Natural killer cell (primary cell): ENCODE results near the gene MMD2. TPM values are rescaled to one million over a fixed set of nuclear protein-coding genes. Genes with fewer than 3 reads are reported as not detected.

Source experiments
- ATAC-seq, 3 donors: fragments of 150-1000 bp in 2 of 3; fragments of 200-7000 bp in 1 of 3; cut with Tn5 transposase; 1 replicate in 1 of 3; 2 replicates in 2 of 3; pipeline ENCODE4 v1.10.0; 2021; ENCODE audit warnings: mild to moderate bottlenecking in 2 of 3, moderate library complexity in 2 of 3
- DNase-seq, 2 donors: peaks; one replicate each; pipeline versions ENCODE4 v3.0.0 to v3.0.0-alpha.2; 2013 to 2021; ENCODE audit warnings: mixed read lengths in 1 of 2
- H3K27ac ChIP-seq: one replicate; pipeline ENCODE4 v1.5.1; 2013; ENCODE audit warnings: mild to moderate bottlenecking, low read length
- H3K27me3 ChIP-seq: one replicate; pipeline ENCODE4 v1.6.1; 2013; ENCODE audit warnings: low read length; ENCODE audit not compliant: control insufficient read depth, insufficient read depth
- H3K36me3 ChIP-seq: one replicate; pipeline ENCODE4 v1.6.1; 2013; ENCODE audit warnings: low read length; ENCODE audit not compliant: control insufficient read depth, insufficient read depth
- H3K4me1 ChIP-seq: one replicate; pipeline ENCODE4 v1.6.1; 2013; ENCODE audit warnings: low read length; ENCODE audit not compliant: control insufficient read depth, insufficient read depth
- H3K4me3 ChIP-seq: one replicate; pipeline ENCODE4 v1.5.1; 2013; ENCODE audit warnings: low read length
- H3K9me3 ChIP-seq: one replicate; pipeline ENCODE4 v1.6.1; 2013; ENCODE audit warnings: low read length; ENCODE audit not compliant: control insufficient read depth, insufficient read depth
- H3K27ac Mint-ChIP-seq, 2 donors: one replicate each; pipeline ENCODE4 v1.8.0; 2022; ENCODE audit warnings: mild to moderate bottlenecking in 2 of 2, mixed read lengths in 2 of 2, moderate library complexity in 1 of 2
- H3K27me3 Mint-ChIP-seq, 2 donors: one replicate each; pipeline ENCODE4 v1.8.0; 2022; ENCODE audit warnings: low read depth in 2 of 2, mixed read lengths in 2 of 2
- H3K36me3 Mint-ChIP-seq: one replicate; pipeline ENCODE4 v1.8.0; 2022; ENCODE audit warnings: mixed read lengths
- H3K4me1 Mint-ChIP-seq, 2 donors: one replicate each; pipeline ENCODE4 v1.8.0; 2022; ENCODE audit warnings: mixed read lengths in 2 of 2
- H3K4me3 Mint-ChIP-seq: one replicate; pipeline ENCODE4 v1.8.0; 2022; ENCODE audit warnings: mild to moderate bottlenecking, moderate library complexity, mixed read lengths
- H3K9me3 Mint-ChIP-seq, 2 donors: one replicate each; pipeline ENCODE4 v1.8.0; 2022; ENCODE audit warnings: mixed read lengths in 2 of 2
- WGBS: methylation state at CpG from one replicate; pipeline ENCODE4 v1.1.7; 2013; ENCODE audit warnings: missing lambda C conversion rate; ENCODE audit not compliant: insufficient coverage; 5-methylcytosine and 5-hydroxymethylcytosine counted together
- intact Hi-C: fragments of 100-400 bp; cut with micrococcal nuclease; formaldehyde crosslinking; loops from one replicate; pipeline ENCODE4 v1.14.2; 2022
- total RNA-seq, 4 donors: library from RNA; stranded (reverse); fragments of 120-200 nt in 1 of 4; gene quantifications; one replicate each; pipeline versions ENCODE4 v1.2.3 to v1.2.4, GENCODE V29; 2013 to 2022
- TF ChIP-seq, protein P1 (sequence below): fragments of 200-600 bp; IDR thresholded peaks from one replicate; pipeline ENCODE4 v1.8.0; 2022; ENCODE audit warnings: antibody characterized with exemption

MMD2 gene
- total RNA-seq, 3 donors from 2014 or later (not counting 1 experiment from before 2014, with no cell fraction given), result not detected

DNA sequence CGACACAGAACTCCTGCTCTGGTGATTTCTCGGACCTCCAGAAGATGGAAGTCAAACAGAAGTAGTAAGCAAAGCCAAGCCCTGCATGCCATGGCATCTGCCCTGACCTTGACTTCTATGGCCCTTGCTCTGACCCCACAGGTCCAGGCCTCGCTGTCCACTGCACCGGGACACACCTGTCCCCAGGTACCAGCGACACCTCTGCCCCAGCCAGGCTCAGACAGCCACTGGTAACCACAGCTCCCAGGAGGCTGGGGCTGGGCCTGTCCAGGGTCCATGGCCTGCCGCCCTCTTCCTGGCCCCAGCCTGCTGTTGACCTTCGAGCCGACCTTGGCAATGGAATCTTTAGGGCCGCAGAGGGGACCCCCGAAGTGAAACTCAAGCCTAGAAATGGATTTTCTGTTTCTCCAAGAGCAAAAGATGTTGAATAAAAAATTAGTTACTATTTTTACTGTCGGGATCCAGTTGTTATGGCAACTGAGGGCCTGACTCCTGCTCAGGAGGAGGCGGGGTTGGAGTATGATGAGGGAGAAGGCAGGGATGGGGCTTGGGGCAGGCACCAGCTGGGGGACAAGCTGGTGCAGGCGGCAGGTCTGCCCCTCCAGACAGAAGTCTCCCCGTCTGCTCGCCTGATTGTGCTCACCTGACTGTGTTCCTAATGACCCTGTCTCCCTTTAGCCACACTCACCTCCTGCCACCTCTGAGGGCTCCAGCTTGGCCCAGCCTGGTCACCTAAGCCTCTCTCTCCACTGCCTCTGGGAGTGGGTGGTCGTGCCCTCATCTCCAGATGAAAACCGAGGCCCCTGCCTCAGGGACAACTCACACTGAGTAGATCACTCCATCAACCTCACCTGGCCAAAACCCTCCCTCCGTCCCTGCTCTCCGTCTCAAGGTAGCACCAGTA lies 4.1 kb upstream of the MMD2 start:
- no peak overlapping the region for H3K4me3 Mint-ChIP-seq
- intact Hi-C loops, result no loop called here
- peaks cover 15 to 22% of the 10 kb centered on the region in 2 donors for H3K27me3 Mint-ChIP-seq
- no peak overlapping the region for H3K27ac Mint-ChIP-seq
- Histone ChIP-seq H3K4me3 (no peak overlapping the region), H3K27ac (no peak overlapping the region), H3K9me3 (no peaks in the 10 kb centered on the region), H3K27me3 (peaks cover 2% of the 10 kb centered on the region), H3K4me1 (no peaks in the 10 kb centered on the region), H3K36me3 (no peaks in the 10 kb centered on the region)
- ATAC-seq, result no peak
- WGBS, result 79% methylated on average over 19 of the region's 19 CpGs
- TF ChIP-seq, protein P1, sequence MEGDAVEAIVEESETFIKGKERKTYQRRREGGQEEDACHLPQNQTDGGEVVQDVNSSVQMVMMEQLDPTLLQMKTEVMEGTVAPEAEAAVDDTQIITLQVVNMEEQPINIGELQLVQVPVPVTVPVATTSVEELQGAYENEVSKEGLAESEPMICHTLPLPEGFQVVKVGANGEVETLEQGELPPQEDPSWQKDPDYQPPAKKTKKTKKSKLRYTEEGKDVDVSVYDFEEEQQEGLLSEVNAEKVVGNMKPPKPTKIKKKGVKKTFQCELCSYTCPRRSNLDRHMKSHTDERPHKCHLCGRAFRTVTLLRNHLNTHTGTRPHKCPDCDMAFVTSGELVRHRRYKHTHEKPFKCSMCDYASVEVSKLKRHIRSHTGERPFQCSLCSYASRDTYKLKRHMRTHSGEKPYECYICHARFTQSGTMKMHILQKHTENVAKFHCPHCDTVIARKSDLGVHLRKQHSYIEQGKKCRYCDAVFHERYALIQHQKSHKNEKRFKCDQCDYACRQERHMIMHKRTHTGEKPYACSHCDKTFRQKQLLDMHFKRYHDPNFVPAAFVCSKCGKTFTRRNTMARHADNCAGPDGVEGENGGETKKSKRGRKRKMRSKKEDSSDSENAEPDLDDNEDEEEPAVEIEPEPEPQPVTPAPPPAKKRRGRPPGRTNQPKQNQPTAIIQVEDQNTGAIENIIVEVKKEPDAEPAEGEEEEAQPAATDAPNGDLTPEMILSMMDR, result no peak
- no peaks in the 10 kb centered on the region for H3K36me3 Mint-ChIP-seq
- no peaks in the 10 kb centered on the region for H3K9me3 Mint-ChIP-seq
- no peak for DNase-seq
- peaks cover 4 to 5% of the 10 kb centered on the region in 2 donors for H3K4me1 Mint-ChIP-seq

DNA sequence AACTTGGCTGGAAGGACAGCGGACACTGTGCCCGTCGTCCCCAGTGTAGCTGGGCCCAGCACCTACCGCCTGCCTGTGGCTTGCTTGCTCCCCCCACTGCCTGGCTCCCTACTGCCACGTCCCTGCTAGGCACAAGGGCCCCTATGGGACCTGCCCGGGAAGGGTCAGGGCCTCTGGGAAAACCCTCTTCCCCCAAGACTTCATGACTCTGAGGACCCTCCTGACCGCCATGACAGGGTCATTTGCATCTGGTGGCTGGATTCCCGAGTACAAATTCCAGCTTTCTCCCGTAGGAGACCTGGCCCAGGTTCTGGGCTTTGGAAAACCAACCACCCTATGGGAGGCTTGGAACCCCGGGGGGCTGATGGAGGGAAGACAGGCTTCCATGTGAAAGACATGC lies 1.4 kb upstream of the MMD2 start:
- Mint-ChIP-seq H3K4me1 (peaks cover 5% of the 10 kb centered on the region in 2 donors), H3K27ac (no peak overlapping the region), H3K9me3 (no peaks in the 10 kb centered on the region), H3K27me3 (peaks cover 20 to 23% of the 10 kb centered on the region in 2 donors), H3K36me3 (no peaks in the 10 kb centered on the region), H3K4me3 (no peak overlapping the region)
- Histone ChIP-seq H3K27me3 (peaks cover 4% of the 10 kb centered on the region), H3K27ac (no peak overlapping the region), H3K4me1 (no peaks in the 10 kb centered on the region), H3K9me3 (no peaks in the 10 kb centered on the region), H3K36me3 (no peaks in the 10 kb centered on the region), H3K4me3 (no peak overlapping the region)
- no peak for DNase-seq
- ATAC-seq, result no peak
- WGBS, result 57% methylated on average over 10 of the region's 10 CpGs
- TF ChIP-seq, protein P1, result no peak
- intact Hi-C loops, result no loop called here

DNA sequence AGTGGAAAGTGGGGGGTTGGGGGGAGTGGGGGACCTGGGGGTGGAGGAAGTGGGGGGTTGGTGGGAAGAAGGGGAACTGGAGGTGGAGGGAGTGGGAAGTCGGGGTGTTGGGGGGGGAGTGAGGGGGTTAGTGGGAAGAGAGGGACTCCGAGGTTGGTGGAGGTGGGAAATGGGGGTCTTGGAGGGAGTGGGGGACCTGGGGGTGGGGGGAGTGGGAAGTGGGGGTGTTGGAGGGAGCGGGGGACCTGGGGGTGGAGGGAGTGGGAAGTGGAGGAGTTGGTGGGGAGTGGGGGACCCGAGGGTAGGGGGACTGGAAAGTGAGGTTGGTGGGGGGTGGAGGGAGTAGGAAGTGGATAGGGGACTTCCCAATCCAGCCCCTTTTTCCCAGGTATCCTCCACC lies 906 bp upstream of the MMD2 start:
- Mint-ChIP-seq H3K4me1 (peaks cover 5% of the 10 kb centered on the region in 2 donors), H3K9me3 (no peaks in the 10 kb centered on the region), H3K36me3 (no peaks in the 10 kb centered on the region), H3K27ac (no peak overlapping the region), H3K27me3 (peaks cover 23 to 25% of the 10 kb centered on the region in 2 donors), H3K4me3 (no peak overlapping the region)
- intact Hi-C loops, result no loop called here
- no peak overlapping the region for H3K4me3 ChIP-seq
- no peak overlapping the region for H3K27ac ChIP-seq
- no peaks in the 10 kb centered on the region for H3K9me3 ChIP-seq
- peaks cover 4% of the 10 kb centered on the region for H3K27me3 ChIP-seq
- H3K4me1 ChIP-seq, result no peaks in the 10 kb centered on the region
- WGBS, result no CpG with 5 or more reads among the region's 4 CpGs
- no peak for DNase-seq
- no peak for ATAC-seq
- TF ChIP-seq, protein P1, result no peak
- no peaks in the 10 kb centered on the region for H3K36me3 ChIP-seq
